Adipocyte (in vitro differentiated cells): Measurements from ENCODE around the gene TMEM8B.
A peak's percentile ranks its signal among the peaks of the same experiment; 100 is the strongest.

ENCODE experiments used
- DNase-seq: peaks from one replicate; pipeline ENCODE4 v3.0.0-alpha.2; 2015; ENCODE audit warnings: low read depth
- H3K27me3 ChIP-seq: replicated peaks from 2 replicates; pipeline ENCODE4 v1.7.0; 2013; ENCODE audit warnings: mild to moderate bottlenecking, low read length, moderate library complexity; ENCODE audit not compliant: control insufficient read depth, insufficient read depth
- H3K36me3 ChIP-seq: 2 replicates; pipeline ENCODE4 v1.7.0; 2013; ENCODE audit warnings: low read length, mild to moderate bottlenecking, moderate library complexity; ENCODE audit not compliant: control insufficient read depth, insufficient read depth, severe bottlenecking
- H3K4me1 ChIP-seq: 2 replicates; pipeline ENCODE4 v1.7.0; 2013; ENCODE audit warnings: mild to moderate bottlenecking, low read length, moderate library complexity; ENCODE audit not compliant: control insufficient read depth, insufficient read depth
- H3K4me3 ChIP-seq: 2 replicates; pipeline ENCODE4 v1.7.0; 2013; ENCODE audit warnings: mild to moderate bottlenecking, low read length, moderate library complexity
- H3K9ac ChIP-seq: 2 replicates; pipeline ENCODE4 v1.7.0; 2013; ENCODE audit warnings: mild to moderate bottlenecking, low read length, moderate library complexity
- H3K9me3 ChIP-seq: 2 replicates; pipeline ENCODE4 v1.7.0; 2013; ENCODE audit warnings: mild to moderate bottlenecking, low read length, moderate library complexity; ENCODE audit not compliant: control insufficient read depth

Gene TMEM8B

GRCh38 chr9:35856882-35857281, 27.9 kb downstream of the TMEM8B start:
- DNase-seq = no peak
- no peaks in the 10 kb centered on the region for H3K9me3 ChIP-seq

GRCh38 chr9:35858458-35858857, 29.4 kb downstream of the TMEM8B start:
- H3K4me1 ChIP-seq = no peaks in the 10 kb centered on the region
- H3K9ac ChIP-seq = no peak overlapping the region
- H3K36me3 ChIP-seq = no peaks in the 10 kb centered on the region
- peaks cover 34% of the 10 kb centered on the region for H3K27me3 ChIP-seq
- no peak for DNase-seq
- H3K9me3 ChIP-seq = no peaks in the 10 kb centered on the region
- H3K4me3 ChIP-seq = no peak overlapping the region

More at GRCh38 chr9:35856882-35857281, 27.9 kb downstream of the TMEM8B start:
- Histone ChIP-seq H3K9ac (no peak overlapping the region), H3K36me3 (no peaks in the 10 kb centered on the region), H3K4me1 (no peaks in the 10 kb centered on the region), H3K4me3 (no peak overlapping the region), H3K27me3 (peaks cover 18% of the 10 kb centered on the region)

- Histone ChIP-seq H3K9ac (no peak overlapping the region), H3K27me3 (peaks cover 42% of the 10 kb centered on the region), H3K4me1 (no peaks in the 10 kb centered on the region), H3K4me3 (no peak overlapping the region), H3K36me3 (no peaks in the 10 kb centered on the region), H3K9me3 (no peaks in the 10 kb centered on the region)
- DNase-seq = peak; percentile 9
Observed at GRCh38 chr9:35859310-35859989, 30.4 kb downstream of the TMEM8B start.

- H3K4me3 ChIP-seq = no peak overlapping the region
- H3K27me3 ChIP-seq = peaks cover 44% of the 10 kb centered on the region
- H3K9me3 ChIP-seq = no peaks in the 10 kb centered on the region
- H3K36me3 ChIP-seq = no peaks in the 10 kb centered on the region
- H3K4me1 ChIP-seq = no peaks in the 10 kb centered on the region
- DNase-seq = no peak
- no peak overlapping the region for H3K9ac ChIP-seq
Observed at GRCh38 chr9:35859990-35860339, 30.9 kb downstream of the TMEM8B start.

- Histone ChIP-seq H3K9ac (no peak overlapping the region), H3K4me1 (no peaks in the 10 kb centered on the region), H3K36me3 (no peaks in the 10 kb centered on the region), H3K9me3 (no peaks in the 10 kb centered on the region), H3K4me3 (no peak overlapping the region), H3K27me3 (peaks cover 44% of the 10 kb centered on the region)
- no peak for DNase-seq
Observed at GRCh38 chr9:35861161-35861897, 32.3 kb downstream of the TMEM8B start.

GRCh38 chr9:35862328-35862727, 33.3 kb downstream of the TMEM8B start:
- Histone ChIP-seq H3K9me3 (no peaks in the 10 kb centered on the region), H3K4me1 (no peaks in the 10 kb centered on the region), H3K27me3 (peaks cover 44% of the 10 kb centered on the region), H3K9ac (no peak overlapping the region), H3K4me3 (no peak overlapping the region), H3K36me3 (no peaks in the 10 kb centered on the region)
- no peak for DNase-seq

- Histone ChIP-seq H3K4me3 (no peak overlapping the region), H3K4me1 (no peaks in the 10 kb centered on the region), H3K36me3 (no peaks in the 10 kb centered on the region), H3K9me3 (no peaks in the 10 kb centered on the region), H3K27me3 (peaks cover 44% of the 10 kb centered on the region), H3K9ac (no peak overlapping the region)
- DNase-seq = no peak
Observed at GRCh38 chr9:35863583-35863982, 34.6 kb downstream of the TMEM8B start.

- Histone ChIP-seq H3K9me3 (no peaks in the 10 kb centered on the region), H3K4me1 (no peaks in the 10 kb centered on the region), H3K36me3 (no peaks in the 10 kb centered on the region), H3K27me3 (peaks cover 44% of the 10 kb centered on the region), H3K4me3 (no peak overlapping the region), H3K9ac (no peak overlapping the region)
- no peak for DNase-seq
Observed at GRCh38 chr9:35864695-35865255, 35.7 kb downstream of the TMEM8B start.

- no peaks in the 10 kb centered on the region for H3K9me3 ChIP-seq
- no peak overlapping the region for H3K9ac ChIP-seq
- peaks cover 20% of the 10 kb centered on the region for H3K27me3 ChIP-seq
- H3K4me3 ChIP-seq = no peak overlapping the region
- no peaks in the 10 kb centered on the region for H3K36me3 ChIP-seq
- no peaks in the 10 kb centered on the region for H3K4me1 ChIP-seq
- no peak for DNase-seq
Observed at GRCh38 chr9:35867538-35867937, 38.5 kb downstream of the TMEM8B start.

- Histone ChIP-seq H3K36me3 (no peaks in the 10 kb centered on the region), H3K27me3 (peaks cover 7% of the 10 kb centered on the region), H3K4me1 (no peaks in the 10 kb centered on the region), H3K4me3 (no peak overlapping the region), H3K9me3 (no peaks in the 10 kb centered on the region), H3K9ac (no peak overlapping the region)
- DNase-seq = no peak
Observed at GRCh38 chr9:35868933-35869332, 39.9 kb downstream of the TMEM8B start.

GRCh38 chr9:35869621-35870216, 40.7 kb downstream of the TMEM8B start:
- H3K9ac ChIP-seq = no peak overlapping the region
- no peak for DNase-seq
- H3K36me3 ChIP-seq = no peaks in the 10 kb centered on the region
- H3K9me3 ChIP-seq = no peaks in the 10 kb centered on the region
- H3K27me3 ChIP-seq = no peaks in the 10 kb centered on the region
- H3K4me1 ChIP-seq = no peaks in the 10 kb centered on the region
- H3K4me3 ChIP-seq = no peak overlapping the region
